NCI-H1417 (cell line): Measurements from ENCODE around the gene CCDC110.
A peak's percentile ranks its signal among the peaks of the same experiment; 100 is the strongest.

Experiments
- DNase-seq, 3 experiments: peaks; one replicate each; lab custom pipeline; 2025; lab: John Stamatoyannopoulos, UW

CCDC110 gene

DNA sequence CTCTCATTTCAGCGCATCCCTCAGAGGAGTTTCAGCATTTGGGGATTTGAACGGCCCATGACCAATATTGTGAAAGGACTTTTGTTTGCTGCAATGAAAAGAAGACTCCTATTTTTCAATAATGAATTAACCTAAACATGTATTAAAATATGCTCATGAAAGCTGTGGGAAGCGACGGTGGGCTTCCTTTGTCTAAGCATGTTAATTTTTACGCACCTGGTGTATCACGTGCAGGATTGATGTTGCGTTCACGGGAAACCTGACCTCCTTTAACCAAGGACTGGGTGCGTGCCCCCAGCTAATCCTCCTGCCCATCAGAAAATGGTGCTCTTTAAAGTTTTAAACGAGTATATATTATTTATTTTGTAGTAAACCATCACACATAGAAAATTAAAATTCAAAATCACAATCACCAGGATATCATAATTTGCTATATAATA is 590 bp upstream of the CCDC110 start:
- DNase-seq: peak in 2 of 3 experiments; percentile 54 to 74

GRCh38 chr4:185470501-185471195 is 885 bp downstream of the CCDC110 start:
- DNase-seq: peak; percentile 66 to 85 (median 74)

DNA sequence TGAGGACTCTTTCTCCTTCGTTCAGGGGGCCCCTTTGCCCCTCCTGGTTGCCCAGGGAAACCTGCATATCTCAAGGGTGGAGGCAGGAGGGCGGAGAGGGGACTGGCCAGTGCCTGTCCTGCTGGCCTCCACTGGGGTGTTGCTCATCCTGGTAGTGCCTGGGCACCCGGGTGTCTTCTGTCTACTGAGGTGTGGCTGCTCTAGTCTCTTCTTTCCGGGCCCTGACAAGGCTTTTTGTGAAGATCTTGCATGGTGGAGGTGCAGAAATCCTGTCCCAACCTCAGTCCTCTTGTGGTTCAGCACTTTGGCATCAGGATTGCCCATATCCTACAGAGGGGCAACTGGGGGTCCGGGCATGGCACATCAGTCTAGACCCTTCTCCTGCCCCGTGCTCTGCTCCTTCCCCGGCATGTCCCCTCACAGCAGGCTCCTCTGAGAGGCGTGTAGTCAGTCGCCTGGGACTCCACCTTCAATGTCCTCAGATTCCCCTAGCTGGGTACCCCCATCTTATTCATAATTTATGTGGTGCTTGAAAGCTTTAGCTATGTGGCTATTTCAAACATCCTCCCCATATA is 1.9 kb downstream of the CCDC110 start:
- no peak for DNase-seq

GRCh38 chr4:185468999-185469398 is 2.5 kb downstream of the CCDC110 start:
- no peak for DNase-seq

GRCh38 chr4:185467991-185468390 is 3.5 kb downstream of the CCDC110 start:
- no peak for DNase-seq

GRCh38 chr4:185467101-185467500 is 4.4 kb downstream of the CCDC110 start:
- DNase-seq: no peak

- no peak for DNase-seq
These were observed 5.8 kb downstream of the CCDC110 start for GRCh38 chr4:185465707-185466106.

GRCh38 chr4:185464887-185465286 is 6.6 kb downstream of the CCDC110 start:
- DNase-seq: peak in 1 of 3 experiments; percentile 59

DNA sequence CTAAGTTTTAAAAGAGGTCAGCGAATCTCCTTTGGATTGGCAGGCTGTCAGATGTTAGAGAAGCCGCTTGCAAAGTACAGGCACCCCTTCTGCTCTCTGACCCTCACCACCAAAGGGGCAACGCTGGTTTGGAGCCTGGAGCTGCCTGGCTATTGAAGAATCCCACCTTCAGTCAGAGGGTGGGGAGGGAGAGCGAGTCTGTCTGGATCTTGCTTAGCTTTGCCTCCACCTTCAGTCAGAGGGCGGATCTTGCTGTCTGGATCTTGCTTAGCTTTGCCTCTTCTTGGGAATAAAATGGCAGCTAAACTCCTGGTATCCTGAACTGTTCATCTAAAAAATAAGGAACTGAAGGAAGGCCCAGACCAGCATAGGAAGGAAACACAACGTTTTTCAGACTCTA is 7.3 kb downstream of the CCDC110 start:
- DNase-seq: no peak

DNA sequence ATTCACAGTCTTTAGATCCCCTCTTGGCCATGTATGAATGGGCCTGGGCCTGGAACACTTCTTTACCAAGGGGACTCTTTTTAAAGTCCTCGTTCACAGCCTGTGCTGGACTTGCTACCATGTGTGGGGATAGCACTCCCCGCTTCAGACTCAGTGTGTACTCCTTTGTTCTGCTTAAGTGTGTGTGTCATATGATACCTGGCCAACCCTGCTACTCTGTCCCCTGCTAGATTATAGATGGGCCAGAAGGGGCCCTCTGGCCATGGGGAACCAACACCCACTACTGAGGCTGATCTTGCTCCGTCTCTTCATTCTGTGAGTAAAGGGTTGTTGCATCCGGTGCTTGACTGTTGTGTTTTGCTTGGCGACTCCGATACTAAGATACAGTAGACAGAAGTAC is 8.0 kb downstream of the CCDC110 start:
- peak in 2 of 3 experiments; percentile 13 to 19 for DNase-seq

DNA sequence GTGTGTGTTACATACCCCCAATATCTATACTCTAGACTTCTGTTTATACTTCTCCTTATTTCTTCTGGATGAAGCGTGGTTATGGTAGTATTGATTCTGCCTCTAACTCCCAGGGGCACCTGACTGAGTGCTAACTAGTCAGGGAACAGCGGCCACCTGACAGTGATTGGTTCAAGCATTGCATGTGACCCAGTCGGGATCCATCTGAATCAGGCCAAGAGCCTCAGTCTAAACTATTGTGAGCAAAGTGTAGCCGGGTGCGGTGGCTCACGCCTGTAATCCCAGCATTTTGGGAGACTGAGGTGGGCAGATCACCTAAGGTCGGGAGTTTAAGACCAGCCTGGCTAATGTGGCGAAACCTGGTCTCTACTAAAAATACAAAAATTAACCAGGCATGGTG is 10.0 kb downstream of the CCDC110 start:
- DNase-seq: no peak

GRCh38 chr4:185457136-185457535 is 14.4 kb downstream of the CCDC110 start:
- DNase-seq: peak in 2 of 3 experiments; percentile 8 to 19

DNA sequence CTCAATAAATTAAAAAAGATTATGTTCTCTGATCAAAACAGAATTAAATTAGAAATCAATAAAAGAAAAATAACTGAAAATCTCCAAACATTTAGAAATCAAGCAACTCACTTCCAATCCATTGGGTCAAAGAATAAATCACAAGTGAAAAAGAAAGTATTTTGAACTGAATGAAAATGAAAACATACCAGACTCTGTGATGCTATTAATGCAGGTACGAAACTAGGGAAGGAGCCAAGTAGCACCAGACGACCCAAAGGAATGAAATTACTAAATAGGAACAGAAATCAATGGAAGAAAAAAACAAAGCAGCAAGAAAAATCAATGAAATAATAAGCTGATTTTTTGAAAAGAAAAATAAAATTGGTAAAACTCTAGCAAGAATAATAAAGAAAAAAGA is 15.4 kb downstream of the CCDC110 start:
- DNase-seq: no peak

- no peak for DNase-seq
These were observed 26.3 kb downstream of the CCDC110 start for GRCh38 chr4:185445209-185445608.

- no peak for DNase-seq
These were observed 30.1 kb downstream of the CCDC110 start for GRCh38 chr4:185441479-185441878.

DNA sequence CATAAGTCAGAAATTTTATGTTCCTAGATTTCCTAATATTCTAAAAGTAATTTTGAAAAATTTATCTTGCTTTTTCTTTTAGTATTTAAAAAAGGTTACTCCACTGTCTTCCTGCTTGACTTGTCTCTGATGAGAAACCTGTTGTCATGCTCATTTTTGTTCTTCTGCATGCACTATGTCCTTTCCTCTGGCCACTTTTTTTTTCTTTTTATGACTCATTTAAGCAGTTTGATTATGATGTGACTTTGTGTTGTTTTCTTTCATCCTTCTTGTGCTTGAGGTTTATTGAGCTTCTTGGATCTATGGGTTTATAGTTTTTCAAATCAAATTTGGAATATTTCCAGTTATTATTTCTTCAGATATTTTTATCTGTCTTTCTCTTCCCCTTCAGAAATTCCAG is 33.7 kb downstream of the CCDC110 start:
- no peak for DNase-seq

- no peak for DNase-seq
These were observed 36.1 kb downstream of the CCDC110 start for GRCh38 chr4:185435466-185435865.

GRCh38 chr4:185429660-185430059 is 41.9 kb downstream of the CCDC110 start:
- DNase-seq: no peak

DNA sequence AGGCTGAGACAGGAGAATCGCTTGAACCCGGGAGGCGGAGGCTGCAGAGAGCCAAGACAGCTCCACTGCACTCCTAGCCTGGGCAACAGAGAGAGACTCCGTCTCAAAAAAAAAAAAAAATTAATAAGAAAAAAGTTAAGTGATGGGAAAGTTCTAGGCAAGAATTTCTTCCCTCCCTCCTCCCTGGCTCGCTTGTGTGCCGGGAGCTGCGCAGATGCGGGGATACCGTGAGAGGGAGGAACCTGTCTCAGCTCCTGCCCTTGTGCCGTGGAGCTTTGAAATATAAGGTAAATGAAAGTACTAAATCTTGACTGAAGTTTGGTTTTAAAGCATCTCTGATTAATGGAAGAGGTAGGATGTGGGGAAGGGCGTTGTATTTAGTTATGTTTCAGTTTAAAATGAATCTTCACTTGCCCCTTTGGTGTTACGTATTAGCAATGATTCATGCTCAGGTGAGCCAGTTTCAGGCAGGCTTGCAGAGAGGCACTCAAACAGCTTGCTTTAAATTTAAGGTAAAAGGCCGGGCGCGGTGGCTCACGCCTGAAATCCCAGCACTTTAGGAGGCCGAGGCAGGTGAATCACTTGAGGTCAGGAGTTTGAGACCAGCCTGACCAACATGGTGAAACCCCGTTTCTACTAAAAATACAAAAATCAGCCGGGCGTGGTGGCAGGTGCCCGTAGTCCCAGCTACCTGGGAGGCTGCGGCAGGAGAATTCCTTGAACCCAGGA is 44.4 kb downstream of the CCDC110 start:
- no peak for DNase-seq

DNA sequence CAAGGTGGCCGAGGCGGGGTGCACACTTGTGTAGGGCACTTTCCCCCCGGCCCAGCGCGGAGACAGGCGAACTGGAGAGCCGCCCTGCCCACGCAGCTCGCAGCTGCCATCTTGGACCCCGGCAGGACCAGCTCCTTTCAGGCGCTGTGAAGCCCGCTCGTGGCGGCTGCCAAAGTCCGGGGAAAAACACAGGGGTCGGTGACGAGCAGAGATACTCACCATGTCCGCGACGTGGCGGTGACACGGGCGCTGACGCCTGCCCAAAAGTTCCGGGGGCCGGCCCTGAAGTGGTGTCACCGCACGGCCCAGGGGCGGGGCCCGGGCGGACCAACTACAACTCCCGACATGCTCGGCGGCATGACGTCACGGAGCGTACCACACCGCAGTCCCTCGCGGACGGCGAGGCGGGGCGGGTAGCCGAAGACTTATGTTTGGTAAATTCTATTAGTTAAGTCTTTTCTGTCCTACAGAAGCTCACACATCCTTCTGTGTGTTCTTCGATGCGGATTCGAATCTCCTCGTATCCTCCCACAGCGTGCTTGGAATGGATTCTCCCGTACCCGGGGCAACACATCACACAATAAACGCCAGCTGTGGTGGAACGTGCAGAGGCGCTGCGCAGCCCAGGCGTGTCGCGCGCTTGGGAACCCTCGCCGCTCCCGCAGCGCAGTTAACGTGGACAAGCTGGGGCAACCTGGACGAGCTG is 45.7 kb downstream of the CCDC110 start, which contains the start of gene UFSP2:
TSS of gene UFSP2 (minus strand) at position 318 of the 706 bp plus-strand sequence. CDS start at position 222, 96 bp downstream.
- DNase-seq: peak; percentile 73 to 95 (median 93)

DNA sequence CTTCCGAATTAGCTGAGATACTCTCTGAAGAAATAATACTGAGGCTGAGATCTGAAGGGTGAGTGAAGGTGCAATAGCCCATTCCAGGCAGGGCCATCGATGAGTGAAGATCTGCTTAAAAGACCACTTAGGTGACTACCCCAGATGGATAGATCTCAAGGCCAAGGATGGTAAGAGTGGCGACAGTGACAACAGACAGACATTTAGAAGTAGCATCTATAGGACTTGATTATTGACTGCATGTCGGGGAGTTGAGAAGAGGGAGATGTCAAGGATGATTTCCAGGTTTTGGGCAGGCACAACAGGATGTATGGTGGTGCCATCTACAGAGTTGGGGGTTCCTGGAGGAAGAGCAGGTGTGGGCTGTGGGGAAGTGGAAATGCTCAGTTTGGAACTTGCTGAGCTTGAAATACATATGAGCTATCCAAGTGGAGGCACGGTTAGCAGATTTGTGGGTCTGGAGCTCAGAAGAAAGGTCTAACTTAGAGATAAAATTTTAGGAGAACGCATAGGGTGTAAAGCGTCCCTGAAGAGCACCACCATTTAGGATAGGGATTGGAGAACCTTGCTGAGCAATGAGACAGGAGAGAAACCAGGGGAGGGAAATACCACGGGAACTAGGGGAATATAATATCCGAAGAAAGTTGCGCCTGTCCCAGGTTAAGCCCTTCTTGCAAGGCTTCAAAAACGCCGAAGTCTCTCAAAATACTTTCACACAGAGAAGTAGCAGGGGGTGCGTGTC is 46.5 kb downstream of the CCDC110 start:
- DNase-seq: no peak
